Measurements from ENCODE around the gene CD36.

- no peak for TF ChIP-seq CTCF (IDR thresholded peaks at IDR 0.05; ENCODE audit: poor library complexity, severe bottlenecking)
- TF ChIP-seq RAD21 (conservative IDR thresholded peaks at IDR 0.05), result no peak
- no peak for TF ChIP-seq SMC3 (conservative IDR thresholded peaks at IDR 0.05; ENCODE audit: poor library complexity)
- TF ChIP-seq MXI1 (conservative IDR thresholded peaks at IDR 0.05; ENCODE audit: poor library complexity, severe bottlenecking), result no peak
- no peak for TF ChIP-seq TAF1 (IDR thresholded peaks at IDR 0.05; ENCODE audit: low read depth)
- TF ChIP-seq POLR2AphosphoS5 (IDR thresholded peaks at IDR 0.05), result no peak
These were observed 48.1 kb downstream of the CD36 start for GRCh38 chr7:80686576-80686975.
